Hepatocyte (in vitro differentiated cells): ENCODE data around the gene ABCB10. TPM values are rescaled to one million over a fixed set of nuclear protein-coding genes. Genes with fewer than 3 reads are reported as not detected.

ENCODE experiments used
- DNase-seq: peaks from one replicate; pipeline ENCODE4 v3.0.0-alpha.2; 2016; ENCODE audit warnings: low spot score
- H2AFZ ChIP-seq: fragments of 200-600 bp; sonication (generic); 2 replicates; pipeline ENCODE4 v1.6.0; 2016; ENCODE audit warnings: antibody characterized with exemption, mild to moderate bottlenecking
- H3K27ac ChIP-seq: fragments of 200-600 bp; sonication (generic); 2 replicates; pipeline ENCODE4 v1.5.1; 2016; ENCODE audit warnings: mild to moderate bottlenecking
- H3K27me3 ChIP-seq: fragments of 200-600 bp; sonication (generic); 2 replicates; pipeline ENCODE4 v1.6.1; 2016
- H3K36me3 ChIP-seq: fragments of 200-600 bp; sonication (generic); replicated peaks from 2 replicates; pipeline ENCODE4 v1.5.1; 2016; ENCODE audit warnings: low read depth; ENCODE audit not compliant: insufficient read depth
- H3K4me1 ChIP-seq: fragments of 200-600 bp; sonication (generic); 2 replicates; pipeline ENCODE4 v1.5.1; 2016; ENCODE audit warnings: mild to moderate bottlenecking, moderate library complexity; ENCODE audit not compliant: insufficient read depth
- H3K4me2 ChIP-seq: fragments of 200-600 bp; sonication (generic); 2 replicates; pipeline ENCODE4 v1.6.0; 2016
- H3K4me3 ChIP-seq: fragments of 200-600 bp; sonication (generic); 2 replicates; pipeline ENCODE4 v1.5.1; 2016; ENCODE audit warnings: mild to moderate bottlenecking
- H3K79me2 ChIP-seq: fragments of 200-600 bp; sonication (generic); 2 replicates; pipeline ENCODE4 v1.6.0; 2017; ENCODE audit warnings: mild to moderate bottlenecking
- H3K9me2 ChIP-seq: fragments of 200-600 bp; sonication (generic); replicated peaks from 2 replicates; pipeline ENCODE4 v1.6.0; 2017; ENCODE audit warnings: mild to moderate bottlenecking; ENCODE audit not compliant: insufficient read depth
- H3K9me3 ChIP-seq: fragments of 200-600 bp; sonication (generic); 2 replicates; pipeline ENCODE4 v1.5.1; 2016; ENCODE audit warnings: low read depth, mild to moderate bottlenecking
- H4K20me1 ChIP-seq: fragments of 200-600 bp; sonication (generic); 2 replicates; pipeline ENCODE4 v1.6.0; 2016; ENCODE audit warnings: mild to moderate bottlenecking; ENCODE audit not compliant: insufficient read depth, poor library complexity, severe bottlenecking
- CTCF ChIP-seq: fragments of 200-600 bp; sonication (generic); IDR thresholded peaks from 2 replicates; pipeline ENCODE4 v1.5.1; 2016; ENCODE audit warnings: antibody characterized with exemption, mild to moderate bottlenecking; ENCODE audit not compliant: poor library complexity
- EZH2 ChIP-seq: fragments of 200-600 bp; sonication (generic); IDR thresholded peaks from 2 replicates; pipeline ENCODE4 v1.6.1; 2016; ENCODE audit warnings: antibody characterized with exemption, mild to moderate bottlenecking, borderline replicate concordance
- EZH2phosphoT487 ChIP-seq: fragments of 200-600 bp; sonication (generic); IDR thresholded peaks from one replicate; pipeline ENCODE4 v1.6.1; 2018; ENCODE audit warnings: antibody characterized with exemption, mild to moderate bottlenecking, low read depth, moderate library complexity; ENCODE audit not compliant: unreplicated experiment, severe bottlenecking
- WGBS: methylation state at CpG from one replicate; pipeline ENCODE4 v1.1.6; 2016; ENCODE audit warnings: low lambda C conversion rate; ENCODE audit errors: missing lambda C conversion rate; 5-methylcytosine and 5-hydroxymethylcytosine counted together
- polyA plus RNA-seq: library from polyadenylated mRNA; unstranded; fragments of >200 nt; fragmentation: Nextera tagmentation; extraction: Ambion mirVana; gene quantifications from 2 replicates; pipeline ENCODE4 v1.2.1, GENCODE V29; 2016
- total RNA-seq: library from RNA; depleted of rRNA; stranded (reverse); fragments of >200 nt; gene quantifications from 2 replicates; pipeline ENCODE4 v1.2.3, GENCODE V29; 2014

The ABCB10 gene
- total and polyA plus RNA-seq, 2 experiments from 2014 or later, result 23.4 to 33.3 TPM

- Histone ChIP-seq H3K9me2 (no peaks in the 10 kb centered on the region), H3K4me2 (no peak overlapping the region), H3K36me3 (no peaks in the 10 kb centered on the region), H3K9me3 (no peaks in the 10 kb centered on the region), H4K20me1 (no peaks in the 10 kb centered on the region), H3K4me3 (no peak overlapping the region), H3K27ac (no peak overlapping the region), H3K4me1 (no peaks in the 10 kb centered on the region), H3K79me2 (no peaks in the 10 kb centered on the region), H2AFZ (no peak overlapping the region), H3K27me3 (no peaks in the 10 kb centered on the region)
- WGBS, result 95% methylated on average over 5 of the region's 5 CpGs
- TF ChIP-seq CTCF (no peak), EZH2 (no peak), EZH2phosphoT487 (no peak)
- DNase-seq, result no peak
Observed at GRCh38 chr1:229590119-229590518, 31.6 kb upstream of the ABCB10 start.

GRCh38 chr1:229585338-229585737 is 26.8 kb upstream of the ABCB10 start:
- no peak overlapping the region for H3K27ac ChIP-seq
- no peak overlapping the region for H2AFZ ChIP-seq
- no peaks in the 10 kb centered on the region for H3K79me2 ChIP-seq
- no peak overlapping the region for H3K4me2 ChIP-seq
- H3K27me3 ChIP-seq, result no peaks in the 10 kb centered on the region
- H3K4me1 ChIP-seq, result no peaks in the 10 kb centered on the region
- H3K4me3 ChIP-seq, result no peak overlapping the region
- TF ChIP-seq CTCF, result no peak
- no peak for TF ChIP-seq EZH2phosphoT487
- no peak for DNase-seq
- no peaks in the 10 kb centered on the region for H4K20me1 ChIP-seq
- 54% methylated on average over 2 of the region's 2 CpGs for WGBS
- H3K9me2 ChIP-seq, result no peaks in the 10 kb centered on the region
- H3K9me3 ChIP-seq, result no peaks in the 10 kb centered on the region
- no peaks in the 10 kb centered on the region for H3K36me3 ChIP-seq

- Histone ChIP-seq H3K9me3 (no peaks in the 10 kb centered on the region), H3K27me3 (no peaks in the 10 kb centered on the region), H3K9me2 (no peaks in the 10 kb centered on the region), H3K36me3 (no peaks in the 10 kb centered on the region), H4K20me1 (no peaks in the 10 kb centered on the region), H2AFZ (no peak overlapping the region), H3K4me3 (no peak overlapping the region), H3K4me2 (no peak overlapping the region), H3K27ac (no peak overlapping the region), H3K79me2 (no peaks in the 10 kb centered on the region), H3K4me1 (no peaks in the 10 kb centered on the region)
- TF ChIP-seq EZH2 (no peak), EZH2phosphoT487 (no peak), CTCF (no peak)
- WGBS, result 96% methylated on average over 4 of the region's 4 CpGs
- no peak for DNase-seq
Observed at GRCh38 chr1:229582715-229583114, 24.2 kb upstream of the ABCB10 start.

DNA sequence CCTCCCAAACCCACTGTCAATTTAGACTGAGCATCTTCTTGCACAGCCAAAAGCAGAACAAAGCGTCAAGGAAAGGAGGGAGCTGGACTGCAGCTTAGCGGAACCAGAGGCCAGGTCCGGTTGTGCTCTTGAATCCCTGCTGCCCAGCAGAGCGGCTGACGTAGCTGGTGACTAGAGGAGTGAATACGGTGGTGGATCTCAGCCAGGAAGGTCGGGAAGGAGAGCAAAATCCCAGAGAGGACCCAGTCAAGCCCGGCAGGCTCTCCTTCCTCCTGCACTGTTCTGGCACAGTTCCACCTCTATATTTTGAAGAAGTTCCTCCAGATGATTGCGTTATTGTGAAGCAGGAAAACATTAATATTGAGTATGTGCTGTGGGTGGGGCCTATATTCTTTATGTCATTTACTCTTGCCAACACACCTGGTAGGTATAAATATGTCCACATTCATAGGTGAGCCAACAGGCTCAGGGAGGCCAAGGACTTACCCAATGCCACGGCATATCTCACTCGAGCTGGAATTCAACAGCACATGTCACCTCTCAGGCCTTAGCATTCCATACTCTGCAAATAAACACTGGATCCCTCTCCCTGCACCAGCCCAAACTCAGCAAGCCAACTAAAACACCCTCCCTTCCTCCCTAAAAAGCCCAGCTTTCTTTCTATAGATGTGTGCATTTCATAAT is 23.6 kb upstream of the ABCB10 start:
- WGBS, result 83% methylated on average over 11 of the region's 11 CpGs
- H3K27ac ChIP-seq, result no peak overlapping the region
- H3K9me2 ChIP-seq, result no peaks in the 10 kb centered on the region
- H3K4me1 ChIP-seq, result no peaks in the 10 kb centered on the region
- H3K4me3 ChIP-seq, result no peak overlapping the region
- DNase-seq, result no peak
- H3K27me3 ChIP-seq, result no peaks in the 10 kb centered on the region
- H3K4me2 ChIP-seq, result no peak overlapping the region
- H3K9me3 ChIP-seq, result no peaks in the 10 kb centered on the region
- no peaks in the 10 kb centered on the region for H3K79me2 ChIP-seq
- no peaks in the 10 kb centered on the region for H3K36me3 ChIP-seq
- no peaks in the 10 kb centered on the region for H4K20me1 ChIP-seq
- TF ChIP-seq CTCF (no peak), EZH2phosphoT487 (no peak), EZH2 (no peak)
- H2AFZ ChIP-seq, result no peak overlapping the region
